ENCODE results near the gene CD209.
A peak's percentile ranks its signal among the peaks of the same experiment; 100 is the strongest.

The CD209 gene

DNA sequence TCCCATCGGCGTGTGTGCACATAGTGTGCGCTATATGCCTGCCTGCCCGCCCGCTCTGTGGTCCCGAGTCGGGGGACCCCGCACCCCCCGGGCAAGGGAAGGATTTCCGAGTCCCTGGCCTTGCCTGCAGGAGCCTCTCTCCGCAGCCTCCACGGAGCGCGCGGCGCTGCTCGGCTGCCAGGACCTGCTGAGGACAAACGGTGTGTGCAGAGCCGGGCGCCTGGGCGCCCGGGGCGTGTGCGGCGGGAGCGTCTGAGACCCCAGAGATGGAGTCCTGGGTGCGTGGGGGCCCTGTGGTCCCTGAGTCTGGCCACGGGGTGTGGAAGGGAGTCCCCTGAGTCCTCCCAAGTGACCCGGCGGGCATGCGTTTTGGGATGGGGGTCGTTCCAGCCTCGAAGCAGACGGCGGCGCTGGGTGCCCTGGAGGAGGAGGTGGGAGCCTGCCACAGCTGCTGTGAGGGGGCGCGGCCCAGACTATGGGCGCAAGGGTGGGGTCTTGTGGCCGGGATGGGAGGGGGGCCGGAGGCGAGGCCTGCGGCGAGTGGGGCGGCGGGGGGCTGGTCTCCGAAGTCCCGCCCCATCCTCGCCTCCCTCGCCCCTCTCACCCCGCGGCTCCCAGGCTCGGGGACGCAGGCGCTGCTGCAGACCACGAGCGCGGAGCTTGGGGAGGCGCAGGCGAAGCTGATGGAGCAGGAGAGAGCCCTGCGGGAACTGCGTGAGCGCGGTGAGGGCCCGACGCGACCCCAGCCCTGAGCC is 41.0 kb upstream of the CD209 start:
- no peaks in the 10 kb centered on the region for H3K36me3 ChIP-seq
- H3K27ac ChIP-seq, result no peak overlapping the region
- peaks cover 8% of the 10 kb centered on the region for H3K9me3 ChIP-seq
- TF ChIP-seq Cebpa-rat (IDR thresholded peaks at IDR 0.05), result no peak
- peaks cover 9% of the 10 kb centered on the region; the same call in 1 of the 2 replicates for H4K20me1 ChIP-seq
- no peak overlapping the region for H3K4me2 ChIP-seq
- H3K4me1 ChIP-seq, result peaks cover 21% of the 10 kb centered on the region; the same call in 1 of the 2 replicates
- H3K4me3 ChIP-seq, result no peak overlapping the region
- H3K27me3 ChIP-seq, result peaks cover 50% of the 10 kb centered on the region
- no peak overlapping the region for H3K9ac ChIP-seq

DNA sequence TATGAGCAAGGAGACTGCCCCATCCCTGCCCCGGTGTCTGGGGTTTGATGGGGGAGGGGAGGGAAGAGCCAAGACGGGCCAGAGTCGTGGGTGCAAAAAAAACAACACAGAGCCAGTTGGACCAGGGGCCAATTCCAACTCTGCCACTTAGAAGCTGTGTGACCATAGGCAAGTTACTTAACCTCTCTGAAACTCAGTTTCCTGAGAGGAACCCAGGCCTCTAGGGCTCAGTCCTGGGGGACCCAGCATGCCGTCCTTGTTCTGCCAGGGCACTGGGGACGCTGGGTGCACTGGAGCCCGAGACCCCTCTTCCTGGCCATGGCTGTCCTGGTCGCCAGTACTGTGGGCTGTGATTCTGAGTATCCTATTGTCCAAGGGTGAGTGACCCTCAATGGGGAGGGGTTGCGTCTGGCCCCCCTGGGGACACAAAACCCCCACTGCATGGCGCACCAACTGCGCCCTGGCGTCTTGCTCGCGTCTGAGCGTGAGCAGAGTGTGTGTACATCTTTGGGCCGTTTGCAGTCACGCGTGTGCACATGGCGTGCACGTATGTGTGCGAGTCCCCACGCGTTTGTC is 40.4 kb upstream of the CD209 start:
- peaks cover 9% of the 10 kb centered on the region; the same call in 1 of the 2 replicates for H4K20me1 ChIP-seq
- TF ChIP-seq Cebpa-rat (IDR thresholded peaks at IDR 0.05), result no peak
- H3K4me2 ChIP-seq, result no peak overlapping the region
- H3K27me3 ChIP-seq, result peaks cover 50% of the 10 kb centered on the region
- no peak overlapping the region for H3K9ac ChIP-seq
- peaks cover 19% of the 10 kb centered on the region; the same call in 1 of the 2 replicates for H3K4me1 ChIP-seq
- no peak overlapping the region for H3K27ac ChIP-seq
- H3K36me3 ChIP-seq, result no peaks in the 10 kb centered on the region
- H3K4me3 ChIP-seq, result no peak overlapping the region
- peaks cover 6% of the 10 kb centered on the region; the same call in 1 of the 2 replicates for H3K9me3 ChIP-seq

DNA sequence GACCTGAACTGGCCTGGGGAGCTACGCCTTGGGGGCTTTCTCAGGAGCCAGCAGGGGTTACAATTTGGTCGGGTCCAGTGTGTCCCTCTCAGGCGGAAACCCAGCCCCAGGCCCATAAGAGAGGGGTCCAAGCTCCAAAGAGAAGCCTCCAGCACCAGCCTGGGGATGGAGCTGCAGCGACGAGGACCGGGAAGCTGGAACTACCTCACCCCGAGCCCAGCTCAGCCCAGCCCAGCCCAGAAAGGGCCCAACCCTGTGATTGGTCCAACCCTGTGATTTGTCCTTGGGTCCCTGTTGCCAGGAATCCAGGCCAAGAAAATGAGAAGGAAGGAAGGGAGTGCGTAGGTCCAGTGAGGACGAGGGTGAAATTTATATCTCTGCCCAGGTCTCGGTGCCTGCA is 39.8 kb upstream of the CD209 start:
- Histone ChIP-seq H3K27ac (no peak overlapping the region), H3K4me1 (peaks cover 14% of the 10 kb centered on the region; the same call in 1 of the 2 replicates), H3K27me3 (peaks cover 50% of the 10 kb centered on the region), H4K20me1 (peaks cover 9% of the 10 kb centered on the region; the same call in 1 of the 2 replicates), H3K4me2 (no peak overlapping the region), H3K4me3 (no peak overlapping the region), H3K9me3 (peaks cover 6% of the 10 kb centered on the region; the same call in 1 of the 2 replicates), H3K9ac (no peak overlapping the region), H3K36me3 (no peaks in the 10 kb centered on the region)
- no peak for TF ChIP-seq Cebpa-rat (IDR thresholded peaks at IDR 0.05)

- Histone ChIP-seq H3K27me3 (peaks cover 41% of the 10 kb centered on the region), H3K9me3 (peaks cover 6% of the 10 kb centered on the region; the same call in 1 of the 2 replicates), H3K27ac (no peak overlapping the region), H3K36me3 (no peaks in the 10 kb centered on the region), H3K4me3 (no peak overlapping the region), H3K4me2 (no peak overlapping the region), H4K20me1 (peaks cover 9% of the 10 kb centered on the region; the same call in 1 of the 2 replicates), H3K9ac (no peak overlapping the region), H3K4me1 (peaks cover 6% of the 10 kb centered on the region; the same call in 1 of the 2 replicates)
- TF ChIP-seq Cebpa-rat (IDR thresholded peaks at IDR 0.05), result no peak
Measured at GRCh38 chr19:7784856-7785255, 37.5 kb upstream of the CD209 start.

DNA sequence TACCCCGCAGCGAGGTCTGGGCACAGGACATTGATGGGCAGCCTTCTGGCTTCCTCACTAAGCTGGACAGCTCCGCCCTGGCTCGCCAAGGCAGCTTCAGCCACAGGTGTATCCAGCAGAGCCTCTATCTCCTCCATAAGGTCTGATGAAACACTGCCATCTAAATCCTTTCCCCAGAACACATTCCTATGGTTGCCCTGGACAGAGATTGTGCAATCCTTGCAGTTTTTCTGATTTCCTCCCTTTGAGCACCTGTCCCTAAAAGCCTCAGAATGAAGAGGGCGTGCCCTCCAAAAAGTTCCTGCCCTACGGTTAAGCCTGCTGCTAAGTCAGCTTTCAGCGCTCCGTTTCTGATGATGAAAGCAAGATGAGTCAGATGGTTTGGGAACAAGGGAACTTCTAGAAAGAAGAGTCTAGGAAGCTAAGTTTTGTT is 36.7 kb upstream of the CD209 start:
- Histone ChIP-seq H3K36me3 (no peaks in the 10 kb centered on the region), H3K4me2 (no peak overlapping the region), H3K4me1 (peaks cover 1% of the 10 kb centered on the region; the same call in 1 of the 2 replicates), H3K9me3 (peaks cover 6% of the 10 kb centered on the region; the same call in 1 of the 2 replicates), H4K20me1 (peaks cover 9% of the 10 kb centered on the region; the same call in 1 of the 2 replicates), H3K4me3 (no peak overlapping the region), H3K27ac (no peak overlapping the region), H3K27me3 (peaks cover 33% of the 10 kb centered on the region), H3K9ac (no peak overlapping the region)
- TF ChIP-seq Cebpa-rat (IDR thresholded peaks at IDR 0.05), result peak; percentile 59; the same call in 1 of the 2 replicates

DNA sequence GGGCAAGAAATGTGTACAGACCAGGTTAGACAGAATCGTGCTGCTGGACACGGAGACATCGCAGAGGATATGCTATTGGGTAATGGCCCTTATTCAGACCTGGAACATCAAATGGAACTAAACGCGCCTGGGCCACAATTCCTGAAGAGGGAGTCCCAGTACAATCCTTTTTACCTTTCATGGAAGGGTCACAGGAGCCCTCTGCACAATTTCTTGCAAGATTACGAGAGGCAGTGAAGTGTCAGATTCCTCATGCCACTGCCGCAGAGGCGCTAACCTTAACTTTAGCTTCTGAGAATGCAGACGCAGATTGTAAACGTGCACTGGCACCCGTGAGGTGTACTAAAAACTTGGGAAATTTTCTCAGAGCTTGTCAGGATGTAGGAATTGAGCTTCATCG is 33.8 kb upstream of the CD209 start:
- H3K27ac ChIP-seq, result no peak overlapping the region
- H3K4me1 ChIP-seq, result peaks cover 7% of the 10 kb centered on the region; the same call in 1 of the 2 replicates
- peaks cover 6% of the 10 kb centered on the region; the same call in 1 of the 2 replicates for H3K9me3 ChIP-seq
- no peak overlapping the region for H3K4me3 ChIP-seq
- H3K9ac ChIP-seq, result no peak overlapping the region
- peaks cover 8% of the 10 kb centered on the region; the same call in 1 of the 2 replicates for H3K27me3 ChIP-seq
- no peaks in the 10 kb centered on the region for H4K20me1 ChIP-seq
- no peaks in the 10 kb centered on the region for H3K36me3 ChIP-seq
- H3K4me2 ChIP-seq, result no peak overlapping the region
- no peak for TF ChIP-seq Cebpa-rat (IDR thresholded peaks at IDR 0.05)

DNA sequence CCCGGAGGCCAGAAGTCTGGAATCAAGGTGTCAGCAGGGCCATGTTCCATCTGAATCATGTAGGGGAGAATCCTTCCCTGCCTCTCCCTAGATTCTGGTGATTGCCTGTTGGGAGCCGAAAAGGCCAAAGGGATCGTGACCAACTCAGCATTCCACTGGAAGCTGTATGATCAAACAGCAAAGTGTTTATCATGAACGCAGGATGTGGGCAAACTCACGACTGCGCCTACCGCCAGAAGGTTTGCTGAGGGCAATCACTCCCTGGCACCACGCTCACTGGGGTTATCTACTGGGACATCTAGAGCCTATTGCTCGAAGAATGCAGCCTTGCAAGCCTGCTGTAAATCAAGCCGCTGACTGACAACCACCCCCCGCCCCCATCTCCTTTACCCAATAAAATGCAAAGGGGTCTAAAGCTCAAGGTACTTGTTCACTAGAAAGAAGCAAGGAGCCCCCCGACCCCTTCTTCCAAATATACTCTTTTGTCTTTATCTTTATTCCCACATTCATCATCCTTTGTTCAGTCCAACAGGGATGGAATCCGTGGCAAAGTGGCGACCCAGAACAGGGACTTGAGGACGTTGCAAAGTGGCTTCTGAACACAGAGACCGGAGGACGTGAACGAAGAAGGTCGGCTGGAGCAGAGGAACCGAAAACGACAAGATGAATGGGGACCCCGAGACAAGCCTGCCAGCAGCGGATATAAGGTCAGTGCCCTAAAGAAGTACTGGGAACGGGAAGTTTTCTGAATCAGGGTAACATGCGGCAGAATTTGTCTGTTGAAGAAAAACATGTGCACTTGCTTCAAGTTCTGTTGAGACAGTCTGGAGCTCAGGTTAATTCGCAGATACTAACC is 32.5 kb upstream of the CD209 start:
- H3K27me3 ChIP-seq, result peaks cover 8% of the 10 kb centered on the region; the same call in 1 of the 2 replicates
- peaks cover 7% of the 10 kb centered on the region; the same call in 1 of the 2 replicates for H3K4me1 ChIP-seq
- no peaks in the 10 kb centered on the region for H3K36me3 ChIP-seq
- no peak overlapping the region for H3K4me2 ChIP-seq
- peaks cover 2% of the 10 kb centered on the region; the same call in 1 of the 2 replicates for H3K9me3 ChIP-seq
- H4K20me1 ChIP-seq, result no peaks in the 10 kb centered on the region
- H3K27ac ChIP-seq, result no peak overlapping the region
- H3K9ac ChIP-seq, result no peak overlapping the region
- TF ChIP-seq Cebpa-rat (IDR thresholded peaks at IDR 0.05), result no peak
- H3K4me3 ChIP-seq, result no peak overlapping the region

DNA sequence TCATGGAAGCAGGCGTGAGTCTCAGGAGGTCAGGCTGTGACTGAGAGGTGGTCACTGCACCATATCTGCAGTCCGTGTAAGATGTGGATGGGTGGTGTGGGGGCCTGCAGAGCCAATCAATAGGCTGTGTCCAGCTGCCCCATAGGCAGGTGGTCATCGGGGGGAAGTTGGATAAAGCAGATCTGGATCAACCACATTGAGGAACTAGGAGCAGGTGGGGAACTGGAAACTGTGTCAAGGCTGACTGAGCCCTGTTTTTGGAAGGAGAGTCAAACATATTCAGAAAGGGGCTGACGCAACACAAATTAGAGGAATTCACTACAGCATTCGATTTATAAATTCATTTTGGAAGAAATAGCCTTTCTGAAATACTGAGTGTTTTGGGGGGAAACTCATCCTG is 30.7 kb upstream of the CD209 start:
- no peak for TF ChIP-seq Cebpa-rat (IDR thresholded peaks at IDR 0.05)
- Histone ChIP-seq H3K36me3 (no peaks in the 10 kb centered on the region), H3K4me1 (peaks cover 7% of the 10 kb centered on the region; the same call in 1 of the 2 replicates), H3K9ac (no peak overlapping the region), H3K9me3 (no peaks in the 10 kb centered on the region), H3K27me3 (no peaks in the 10 kb centered on the region), H4K20me1 (no peaks in the 10 kb centered on the region), H3K4me3 (no peak overlapping the region), H3K4me2 (peak overlapping the region; percentile 17; the same call in 1 of the 2 replicates), H3K27ac (no peak overlapping the region)

GRCh38 chr19:7775761-7776160 is 28.4 kb upstream of the CD209 start:
- Histone ChIP-seq H3K9ac (no peak overlapping the region), H3K4me1 (peaks cover 7% of the 10 kb centered on the region; the same call in 1 of the 2 replicates), H3K4me2 (no peak overlapping the region), H3K4me3 (no peak overlapping the region), H4K20me1 (no peaks in the 10 kb centered on the region), H3K9me3 (no peaks in the 10 kb centered on the region), H3K36me3 (no peaks in the 10 kb centered on the region), H3K27me3 (no peaks in the 10 kb centered on the region), H3K27ac (no peak overlapping the region)
- TF ChIP-seq Cebpa-rat (IDR thresholded peaks at IDR 0.05), result no peak

Measured in BLaER1 (cell line).